B cell (primary cell): ENCODE results near the gene MIP. TPM values are rescaled to one million over a fixed set of nuclear protein-coding genes. Genes with fewer than 3 reads are reported as not detected.

ENCODE experiments used
- ATAC-seq: fragments of 200-7000 bp; cut with Tn5 transposase; one replicate; pipeline ENCODE4 v1.10.0; 2021; ENCODE audit warnings: low read depth, mild to moderate bottlenecking, moderate number of reproducible peaks, moderate library complexity
- CTCF ChIA-PET: fragments of 350-600 bp; sonication (Branson Sonifier 250); formaldehyde crosslinking; loops from one replicate; lab custom pipeline; 2021; ENCODE audit warnings: antibody characterized with exemption, inconsistent platforms; lab: Charles Lee
- POLR2A ChIA-PET: fragments of 350-600 bp; sonication (Branson Sonifier 250); formaldehyde crosslinking; loops from one replicate; lab custom pipeline; 2021; ENCODE audit warnings: antibody characterized with exemption; lab: Charles Lee
- DNase-seq: peaks from one replicate; pipeline ENCODE4 v3.0.0; 2013
- H2AFZ ChIP-seq: 2 replicates; pipeline ENCODE4 v1.6.1; 2012; ENCODE audit warnings: mild to moderate bottlenecking, low read depth, low read length; ENCODE audit not compliant: insufficient read depth, poor library complexity, severe bottlenecking
- H3K27ac ChIP-seq, 2 donors: 1 replicate in 1 of 2; 2 replicates in 1 of 2; pipeline ENCODE4 v1.5.1; 2012 to 2013; ENCODE audit warnings: low read length in 2 of 2, mild to moderate bottlenecking in 2 of 2, moderate library complexity in 1 of 2
- H3K27me3 ChIP-seq, 4 experiments: fragments of 200-600 bp in 1 of 4; sonication (generic) in 1 of 4; replicated peaks in 1 of 4; 1 replicate in 2 of 4; 2 replicates in 2 of 4; pipeline versions ENCODE4 v1.6.1 to v1.7.0; 2013 to 2016; ENCODE audit warnings: low read length in 3 of 4, mild to moderate bottlenecking in 2 of 4, mixed read lengths in 1 of 4, moderate library complexity in 1 of 4; ENCODE audit not compliant: insufficient read depth in 4 of 4, control insufficient read depth in 3 of 4; ENCODE audit errors: control extremely low read depth in 1 of 4
- H3K36me3 ChIP-seq, 2 experiments: replicated peaks in 1 of 2; 1 replicate in 1 of 2; 2 replicates in 1 of 2; pipeline versions ENCODE4 v1.6.1 to v1.7.1; 2013; ENCODE audit warnings: low read length in 1 of 2; ENCODE audit not compliant: insufficient read depth in 2 of 2, control insufficient read depth in 1 of 2; ENCODE audit errors: control extremely low read depth in 1 of 2, extremely low read depth in 1 of 2
- H3K4me1 ChIP-seq, 2 donors: fragments of 200-600 bp in 1 of 2; sonication (generic) in 1 of 2; 1 replicate in 1 of 2; 2 replicates in 1 of 2; pipeline versions ENCODE4 v1.5.1 to v1.6.1; 2013 to 2017; ENCODE audit warnings: low read length in 2 of 2; ENCODE audit not compliant: control insufficient read depth in 2 of 2, insufficient read depth in 2 of 2
- H3K4me2 ChIP-seq: replicated peaks from 2 replicates; pipeline ENCODE3; 2012; ENCODE audit warnings: mild to moderate bottlenecking, low read depth, low read length; ENCODE audit not compliant: poor library complexity, severe bottlenecking
- H3K4me3 ChIP-seq, 5 experiments: fragments of 200-600 bp in 1 of 5; sonication (generic) in 1 of 5; 1 replicate in 3 of 5; 2 replicates in 2 of 5; pipeline versions ENCODE4 v1.5.1 to v1.7.0; 2011 to 2016; ENCODE audit warnings: low read length in 4 of 5, mild to moderate bottlenecking in 4 of 5, low read depth in 2 of 5, control low read depth in 1 of 5, moderate library complexity in 1 of 5; ENCODE audit not compliant: insufficient read depth in 1 of 5; ENCODE audit errors: control extremely low read depth in 1 of 5, extremely low read depth in 1 of 5
- H3K79me2 ChIP-seq: fragments of 200-600 bp; sonication (generic); one replicate; pipeline ENCODE4 v1.6.0; 2016; ENCODE audit warnings: low read length; ENCODE audit not compliant: control insufficient read depth, insufficient read depth
- H3K9ac ChIP-seq: fragments of 200-600 bp; sonication (generic); 2 replicates; pipeline ENCODE4 v1.6.1; 2017; ENCODE audit warnings: mild to moderate bottlenecking, low read length, moderate library complexity
- H3K9me3 ChIP-seq, 3 donors: one replicate each; pipeline versions ENCODE4 v1.6.1 to v1.7.1; 2013; ENCODE audit warnings: low read length in 2 of 3; ENCODE audit not compliant: control insufficient read depth in 2 of 3, insufficient read depth in 1 of 3; ENCODE audit errors: control extremely low read depth in 1 of 3
- H4K20me1 ChIP-seq: 2 replicates; pipeline ENCODE4 v1.6.0; 2012; ENCODE audit warnings: mild to moderate bottlenecking, low read length; ENCODE audit not compliant: insufficient read depth, control insufficient read depth, poor library complexity, severe bottlenecking
- H3K27ac Mint-ChIP-seq: one replicate; pipeline ENCODE4 v1.8.0; 2021; ENCODE audit warnings: mixed read lengths
- H3K27me3 Mint-ChIP-seq: one replicate; pipeline ENCODE4 v1.8.0; 2021; ENCODE audit warnings: mixed read lengths
- H3K4me1 Mint-ChIP-seq: one replicate; pipeline ENCODE4 v1.8.0; 2021; ENCODE audit warnings: mixed read lengths
- H3K4me3 Mint-ChIP-seq: one replicate; pipeline ENCODE4 v1.8.0; 2021; ENCODE audit warnings: mixed read lengths
- H3K9me3 Mint-ChIP-seq: one replicate; pipeline ENCODE4 v1.8.0; 2022; ENCODE audit warnings: mixed read lengths; ENCODE audit not compliant: insufficient read depth
- CTCF ChIP-seq: fragments of 200-600 bp; IDR thresholded peaks from one replicate; pipeline ENCODE4 v1.8.0; 2022; ENCODE audit warnings: antibody characterized with exemption, mild to moderate bottlenecking
- EZH2 ChIP-seq: IDR thresholded peaks from 2 replicates; pipeline ENCODE4 v1.6.1; 2012; ENCODE audit warnings: borderline replicate concordance, low read depth, mild to moderate bottlenecking, moderate library complexity, low read length; ENCODE audit not compliant: insufficient read depth, poor library complexity, severe bottlenecking
- WGBS: methylation state at CpG from one replicate; pipeline ENCODE4 v1.1.5; 2013; ENCODE audit warnings: missing lambda C conversion rate; ENCODE audit not compliant: insufficient coverage; 5-methylcytosine and 5-hydroxymethylcytosine counted together
- intact Hi-C: fragments of 100-400 bp; cut with micrococcal nuclease; formaldehyde crosslinking; loops from one replicate; pipeline ENCODE4 v1.10.0; 2022
- polyA plus RNA-seq: library from polyadenylated mRNA; depleted of rRNA; stranded (reverse); fragments of >200 nt; gene quantifications from 2 replicates; pipeline ENCODE4 v1.2.3, GENCODE V29; 2012
- total RNA-seq, 2 donors: library from RNA; stranded (reverse); fragments of 120-200 nt in 1 of 2; gene quantifications; 1 replicate in 1 of 2; 2 replicates in 1 of 2; pipeline versions ENCODE4 v1.2.3 to v1.2.4, GENCODE V29; 2013 to 2022

MIP gene
- total and polyA plus RNA-seq, 2 donors (not counting 1 experiment from before 2014, with no cell fraction given), result not detected

GRCh38 chr12:56490360-56490759 is 35.9 kb upstream of the MIP start:
- Histone ChIP-seq H2AFZ (no peak overlapping the region), H3K9me3 (peaks cover 0 to 12% (median 0%) of the 10 kb centered on the region in 3 donors), H3K9ac (no peak overlapping the region), H3K79me2 (no peaks in the 10 kb centered on the region), H3K4me1 (peaks cover 0 to 19% of the 10 kb centered on the region in 2 donors), H3K27ac (no peak overlapping the region), H4K20me1 (no peaks in the 10 kb centered on the region), H3K36me3 (no peaks in the 10 kb centered on the region), H3K27me3 (peaks cover 0 to 9% (median 5%) of the 10 kb centered on the region in 4 experiments), H3K4me3 (no peak overlapping the region), H3K4me2 (no peak overlapping the region)
- Mint-ChIP-seq H3K4me3 (no peak overlapping the region), H3K27me3 (peaks cover 18% of the 10 kb centered on the region), H3K9me3 (no peaks in the 10 kb centered on the region), H3K27ac (no peak overlapping the region), H3K4me1 (peaks cover 19% of the 10 kb centered on the region)
- CTCF ChIA-PET, result interaction anchor here (0.7 to 1.5 kb wide), 5 partner anchors 33 to 632 kb away, joined by 3 read pairs; partner anchors contain the start of gene SMARCC2
- intact Hi-C loops, result no loop called here
- TF ChIP-seq CTCF (no peak), EZH2 (no peak)
- ATAC-seq (no peak), DNase-seq (no peak)
- POLR2A ChIA-PET, result no interaction called here

DNA sequence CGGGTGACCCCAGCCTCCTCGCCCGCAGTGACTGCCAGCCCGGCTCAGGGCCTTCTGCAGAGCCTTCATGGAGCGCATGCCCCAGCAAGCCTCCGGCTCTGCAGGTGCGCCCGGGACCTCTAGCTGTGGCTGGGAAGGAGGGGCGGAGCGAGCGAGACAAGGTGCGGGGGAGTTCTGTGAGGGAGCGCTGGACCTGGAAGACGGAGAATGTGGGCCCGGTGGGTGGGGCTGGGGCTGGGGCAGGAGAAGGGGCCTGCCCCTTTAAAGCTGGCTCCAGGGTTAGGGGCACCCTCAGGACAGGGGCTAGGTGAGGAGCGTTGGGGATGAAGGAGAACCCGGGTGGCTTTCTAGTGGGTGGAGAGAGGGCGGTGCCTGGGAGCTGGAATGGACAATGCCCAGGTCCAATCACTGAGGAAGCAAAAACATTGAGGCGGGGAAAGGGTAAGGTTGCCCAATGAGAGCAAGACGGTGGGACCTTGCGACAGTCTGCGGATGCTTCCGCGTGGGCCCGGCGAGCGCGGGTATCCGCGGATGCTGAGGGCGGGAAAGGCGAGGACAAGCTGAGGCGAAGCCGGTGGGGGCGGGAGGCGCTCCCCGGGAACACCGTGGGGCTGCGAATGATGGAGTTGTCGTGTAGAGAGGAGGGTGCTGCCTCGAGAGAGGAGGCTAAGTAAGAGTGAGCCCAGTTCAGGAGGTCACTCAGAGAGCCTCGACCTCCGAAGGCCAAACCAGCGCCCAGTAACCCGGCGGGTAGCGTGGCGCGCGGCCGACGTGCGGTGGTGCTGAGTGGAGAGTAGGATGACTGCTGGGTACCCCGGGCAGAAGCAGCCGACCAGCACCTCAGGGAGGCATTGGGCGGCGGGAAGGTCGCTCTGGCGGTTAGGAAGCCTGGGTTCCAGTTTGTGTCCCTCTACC is 33.8 kb upstream of the MIP start, which contains the start of gene GLS2:
TSS of gene GLS2 (minus strand) at position 121 of the 915 bp plus-strand sequence. CDS start at position 78, 43 bp downstream.
- H3K79me2 ChIP-seq, result no peaks in the 10 kb centered on the region
- DNase-seq (peak; percentile 85), ATAC-seq (peak; percentile 99)
- no peak for TF ChIP-seq CTCF
- TF ChIP-seq EZH2, result no peak
- ChIA-PET POLR2A (interaction anchor here (0.6 to 1.4 kb wide), 7 partner anchors 11 to 298 kb away, joined by 3 to 7 read pairs (median 3); partner anchors contain the start of genes CNPY2 and SPRYD4), CTCF (interaction anchor here (0.8 to 1.4 kb wide), 5 partner anchors 10 to 266 kb away, joined by 3 to 5 read pairs (median 3); partner anchors contain the start of gene RNF41)
- Mint-ChIP-seq H3K27me3 (peaks cover 17% of the 10 kb centered on the region), H3K9me3 (no peaks in the 10 kb centered on the region), H3K4me3 (peak within 1 kb of the TSS; percentile 91), H3K27ac (peak within 1 kb of the TSS; percentile 80), H3K4me1 (peaks cover 19% of the 10 kb centered on the region)
- intact Hi-C loops, result loop anchor here (1.0 to 5.0 kb wide), 4 partner anchors 20 to 199 kb away; partner anchors contain the start of genes PTGES3, SPRYD4 and TIMELESS
- no peaks in the 10 kb centered on the region for H4K20me1 ChIP-seq
- H3K4me2 ChIP-seq, result peak within 1 kb of the TSS; percentile 94
- peak within 1 kb of the TSS; percentile 96 for H2AFZ ChIP-seq
- H3K27ac ChIP-seq, result no peak within 1 kb of the TSS
- H3K9me3 ChIP-seq, result no peaks in the 10 kb centered on the region
- 19% methylated on average over 53 of the region's 59 CpGs for WGBS
- peak within 1 kb of the TSS; percentile 26 to 79 (median 73) for H3K4me3 ChIP-seq
- no peaks in the 10 kb centered on the region for H3K36me3 ChIP-seq
- H3K4me1 ChIP-seq, result peaks cover 0 to 19% of the 10 kb centered on the region in 2 donors
- H3K27me3 ChIP-seq, result peaks cover 0 to 9% (median 5%) of the 10 kb centered on the region in 4 experiments
- peak within 1 kb of the TSS; percentile 75 for H3K9ac ChIP-seq
